Measurements from ENCODE around the gene AAGAB. TPM values are rescaled to one million over a fixed set of nuclear protein-coding genes. Genes with fewer than 3 reads are reported as not detected.

AAGAB gene
- polyA plus RNA-seq, 1 donor from 2014 or later = 114 TPM

- TF ChIP-seq REST (IDR thresholded peaks at IDR 0.05; ENCODE audit: borderline replicate concordance) = no peak
- no peak for TF ChIP-seq MXI1 (conservative IDR thresholded peaks at IDR 0.05; ENCODE audit: poor library complexity, severe bottlenecking)
- TF ChIP-seq EP300 (conservative IDR thresholded peaks at IDR 0.05; ENCODE audit: poor library complexity, severe bottlenecking) = no peak
- no peak for TF ChIP-seq SMC3 (conservative IDR thresholded peaks at IDR 0.05; ENCODE audit: poor library complexity)
- no peak for TF ChIP-seq POLR2AphosphoS5 (IDR thresholded peaks at IDR 0.05)
- TF ChIP-seq TAF1 (IDR thresholded peaks at IDR 0.05; ENCODE audit: low read depth) = no peak
- no peak for TF ChIP-seq RAD21 (conservative IDR thresholded peaks at IDR 0.05)
- H2AFZ ChIP-seq (ENCODE audit: low read depth, low read length) = no peak overlapping the region
- H3K9ac ChIP-seq (ENCODE audit: low read length) = no peak overlapping the region
- H3K27me3 ChIP-seq (ENCODE audit: insufficient read depth, low read depth, low read length) = no peaks in the 10 kb centered on the region
- H3K79me2 ChIP-seq (replicated peaks; ENCODE audit: insufficient read depth, low read length) = no peaks in the 10 kb centered on the region
- H3K9me3 ChIP-seq (ENCODE audit: low read length) = no peaks in the 10 kb centered on the region
- no peak overlapping the region for H3K4me3 ChIP-seq (ENCODE audit: low read length)
- no peaks in the 10 kb centered on the region for H4K20me1 ChIP-seq (ENCODE audit: insufficient read depth)
- no peaks in the 10 kb centered on the region for H3K9me2 ChIP-seq (ENCODE audit: insufficient read depth, low read length)
- H3K27ac ChIP-seq (ENCODE audit: low read length) = no peak overlapping the region
- no peaks in the 10 kb centered on the region for H3K36me3 ChIP-seq (ENCODE audit: insufficient read depth, low read length)
- H3K4me2 ChIP-seq (ENCODE audit: low read length) = no peak overlapping the region
- H3F3A ChIP-seq (ENCODE audit: insufficient read depth, low read length, poor library complexity, severe bottlenecking) = no peaks in the 10 kb centered on the region
Observed at GRCh38 chr15:67174446-67174845, 80.0 kb downstream of the AAGAB start.

- TF ChIP-seq EZH2 (IDR thresholded peaks at IDR 0.05; ENCODE audit: borderline replicate concordance, insufficient read depth, low read length, poor library complexity, severe bottlenecking) (no peak), SMC3 (conservative IDR thresholded peaks at IDR 0.05; ENCODE audit: poor library complexity) (no peak), EP300 (conservative IDR thresholded peaks at IDR 0.05; ENCODE audit: poor library complexity, severe bottlenecking) (no peak), MXI1 (conservative IDR thresholded peaks at IDR 0.05; ENCODE audit: poor library complexity, severe bottlenecking) (no peak)
- no peak overlapping the region for H3K9ac ChIP-seq (ENCODE audit: low read length)
- no peak overlapping the region for H2AFZ ChIP-seq (ENCODE audit: low read depth, low read length)
- no peak overlapping the region for H3K27ac ChIP-seq (ENCODE audit: low read length)
- no peaks in the 10 kb centered on the region for H3K9me2 ChIP-seq (ENCODE audit: insufficient read depth, low read length)
- no peaks in the 10 kb centered on the region for H3K9me3 ChIP-seq (ENCODE audit: low read length)
- H3K4me3 ChIP-seq (ENCODE audit: low read length) = no peak overlapping the region
- H3K79me2 ChIP-seq (replicated peaks; ENCODE audit: insufficient read depth, low read length) = no peaks in the 10 kb centered on the region
- H4K20me1 ChIP-seq (ENCODE audit: insufficient read depth) = no peaks in the 10 kb centered on the region
- no peaks in the 10 kb centered on the region for H3F3A ChIP-seq (ENCODE audit: insufficient read depth, low read length, poor library complexity, severe bottlenecking)
- H3K36me3 ChIP-seq (ENCODE audit: insufficient read depth, low read length) = no peaks in the 10 kb centered on the region
- no peaks in the 10 kb centered on the region for H3K27me3 ChIP-seq (ENCODE audit: insufficient read depth, low read depth, low read length)
- no peak overlapping the region for H3K4me2 ChIP-seq (ENCODE audit: low read length)
Observed at GRCh38 chr15:67173786-67174185, 80.7 kb downstream of the AAGAB start.

GRCh38 chr15:67173005-67173404 lies 81.5 kb downstream of the AAGAB start:
- TF ChIP-seq EP300 (conservative IDR thresholded peaks at IDR 0.05; ENCODE audit: poor library complexity, severe bottlenecking) = no peak
- no peak for TF ChIP-seq POLR2AphosphoS5 (IDR thresholded peaks at IDR 0.05)
- TF ChIP-seq CTCF (IDR thresholded peaks at IDR 0.05; ENCODE audit: poor library complexity, severe bottlenecking) = no peak
- TF ChIP-seq TAF1 (IDR thresholded peaks at IDR 0.05; ENCODE audit: low read depth) = no peak
- TF ChIP-seq RAD21 (conservative IDR thresholded peaks at IDR 0.05) = no peak
- no peak for TF ChIP-seq SMC3 (conservative IDR thresholded peaks at IDR 0.05; ENCODE audit: poor library complexity)
- no peak for TF ChIP-seq EZH2 (IDR thresholded peaks at IDR 0.05; ENCODE audit: borderline replicate concordance, insufficient read depth, low read length, poor library complexity, severe bottlenecking)
- no peak for TF ChIP-seq MXI1 (conservative IDR thresholded peaks at IDR 0.05; ENCODE audit: poor library complexity, severe bottlenecking)
- no peak for TF ChIP-seq REST (IDR thresholded peaks at IDR 0.05; ENCODE audit: borderline replicate concordance)
- Histone ChIP-seq H3K79me2 (replicated peaks; ENCODE audit: insufficient read depth, low read length) (no peaks in the 10 kb centered on the region), H4K20me1 (ENCODE audit: insufficient read depth) (no peaks in the 10 kb centered on the region), H3K9me2 (ENCODE audit: insufficient read depth, low read length) (no peaks in the 10 kb centered on the region), H3K4me3 (ENCODE audit: low read length) (no peak overlapping the region), H3K9ac (ENCODE audit: low read length) (no peak overlapping the region), H3F3A (ENCODE audit: insufficient read depth, low read length, poor library complexity, severe bottlenecking) (no peaks in the 10 kb centered on the region), H3K36me3 (ENCODE audit: insufficient read depth, low read length) (no peaks in the 10 kb centered on the region), H3K27me3 (ENCODE audit: insufficient read depth, low read depth, low read length) (no peaks in the 10 kb centered on the region), H3K4me2 (ENCODE audit: low read length) (no peak overlapping the region), H2AFZ (ENCODE audit: low read depth, low read length) (no peak overlapping the region), H3K27ac (ENCODE audit: low read length) (no peak overlapping the region), H3K9me3 (ENCODE audit: low read length) (no peaks in the 10 kb centered on the region)

Measured in neural cell (in vitro differentiated cells).